A549 treated with AZD9567 at 1 μM for 4 hours (cell line): ENCODE results near the gene ZNF92. TPM values are rescaled to one million over a fixed set of nuclear protein-coding genes. Genes with fewer than 3 reads are reported as not detected.

Experiments used
- total RNA-seq: library from RNA; stranded (reverse); fragments of 200-300 nt; extraction: Qiagen RNA extraction; gene quantifications from 5 replicates; pipeline ENCODE4 v1.2.3, GENCODE V29; 2022; ENCODE audit not compliant: insufficient read depth

The ZNF92 gene
- 4.8 to 5.5 TPM (median 5.2 TPM) in 5 replicates for total RNA-seq

GRCh38 chr7:65373608-65374351 is at the start of gene ZNF92:
Gene ZNF92 (plus strand): TSS chr7:65373855. CDS start chr7:65373998, 143 bp downstream.

